Gastroesophageal sphincter (tissue), 3 donors: ENCODE measurements around the gene OR5AK2.

Experiments used
- CTCF ChIP-seq, 4 experiments: fragments of 200-600 bp in 2 of 4; fragments of 450-650 bp in 2 of 4; sonication (generic) in 1 of 4; IDR thresholded peaks; one replicate each; pipeline ENCODE4 v1.5.1; 2017 to 2019; ENCODE audit warnings: antibody characterized with exemption in 4 of 4, mild to moderate bottlenecking in 2 of 4, moderate library complexity in 2 of 4
- POLR2A ChIP-seq, 2 donors: fragments of 450-650 bp; IDR thresholded peaks; one replicate each; pipeline ENCODE4 v1.6.1; 2017; ENCODE audit warnings: antibody characterized with exemption in 2 of 2, mild to moderate bottlenecking in 2 of 2, moderate library complexity in 1 of 2

GRCh38 chr11:57001674-57002401 is 13.1 kb downstream of the OR5AK2 start:
- TF ChIP-seq CTCF (IDR thresholded peaks at IDR 0.05) (no peak), POLR2A (IDR thresholded peaks at IDR 0.05) (no peak)
